Muscle of back (tissue), 11 donors: ENCODE data around the gene AIDA. TPM values are rescaled to one million over a fixed set of nuclear protein-coding genes. Genes with fewer than 3 reads are reported as not detected.
A peak's percentile ranks its signal among the peaks of the same experiment; 100 is the strongest.
"Not testable (repeated sequence)": the region's sequence is repeated elsewhere in the genome, so short reads cannot be mapped to it uniquely, and the experiment has no call there.

Source experiments
- DNase-seq, 3 donors: peaks; one replicate each; pipeline versions ENCODE4 v3.0.0 to v3.0.0-alpha.2; 2013
- polyA plus RNA-seq, 10 donors: library from polyadenylated mRNA; unstranded; fragments of 120-200 nt; gene quantifications; one replicate each; pipeline ENCODE4 v1.2.1, GENCODE V29; 2013; ENCODE audit not compliant: insufficient read length in 10 of 10

Gene AIDA
- polyA plus RNA-seq, 10 donors, result 58.6 to 72.0 (median 64.0) TPM

GRCh38 chr1:222716393-222716792 lies 4.1 kb upstream of the AIDA start:
- DNase-seq, result no peak

- DNase-seq, result peak; percentile 95 to 98 (median 96)
Measured at GRCh38 chr1:222713091-222713961, 1.0 kb upstream of the AIDA start.

DNA sequence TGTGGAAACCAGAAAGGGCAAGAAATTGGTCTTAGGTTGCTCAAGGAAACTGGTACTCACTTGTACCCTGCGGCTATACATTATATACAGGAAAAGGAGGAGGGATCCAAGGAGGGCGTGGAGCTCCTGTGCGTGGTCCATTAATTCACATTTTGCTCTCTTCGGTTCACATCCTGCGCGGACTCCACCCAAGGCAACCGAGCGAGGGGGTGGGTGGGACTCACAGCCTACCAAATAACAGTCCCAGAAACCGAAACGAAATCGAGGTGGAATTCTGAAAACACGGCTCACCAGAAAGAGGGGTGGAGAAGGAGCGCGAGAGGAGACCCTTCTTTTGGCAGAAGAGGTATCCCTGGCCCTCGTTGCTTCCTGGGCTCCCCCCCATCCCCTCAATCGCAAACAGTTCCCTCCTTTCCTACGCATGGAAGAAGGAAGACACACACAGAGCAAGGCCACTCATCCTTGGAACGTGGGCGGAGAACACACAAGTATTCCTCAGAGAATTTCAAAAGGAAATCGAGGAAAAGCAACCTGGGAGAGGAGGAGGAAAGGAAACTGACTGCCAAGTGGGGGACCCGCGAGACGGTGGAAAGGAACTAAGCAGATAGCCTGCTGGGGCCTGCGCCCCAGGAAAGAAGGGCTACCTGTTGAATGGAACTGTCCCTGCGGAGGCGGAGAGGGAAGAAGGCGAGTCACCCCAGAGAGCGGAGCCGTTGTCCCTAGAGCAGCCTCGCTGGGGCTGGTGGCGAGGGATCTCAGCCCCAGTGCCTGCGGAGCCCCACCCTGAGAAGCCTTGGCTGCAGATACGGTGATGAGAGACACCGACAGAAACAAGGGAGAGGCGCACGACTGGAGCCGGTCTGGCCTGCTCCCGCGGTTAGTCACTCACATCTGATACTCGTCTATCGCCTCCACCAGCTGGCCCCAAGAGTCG lies 705 bp downstream of the AIDA start:
- peak; percentile 38 to 83 (median 58) for DNase-seq

- no peak for DNase-seq
Measured at GRCh38 chr1:222709700-222710153, 2.6 kb downstream of the AIDA start.

- DNase-seq, result no peak
Measured at GRCh38 chr1:222706815-222707214, 5.5 kb downstream of the AIDA start.

GRCh38 chr1:222704260-222704659 lies 8.0 kb downstream of the AIDA start:
- DNase-seq, result no peak

DNA sequence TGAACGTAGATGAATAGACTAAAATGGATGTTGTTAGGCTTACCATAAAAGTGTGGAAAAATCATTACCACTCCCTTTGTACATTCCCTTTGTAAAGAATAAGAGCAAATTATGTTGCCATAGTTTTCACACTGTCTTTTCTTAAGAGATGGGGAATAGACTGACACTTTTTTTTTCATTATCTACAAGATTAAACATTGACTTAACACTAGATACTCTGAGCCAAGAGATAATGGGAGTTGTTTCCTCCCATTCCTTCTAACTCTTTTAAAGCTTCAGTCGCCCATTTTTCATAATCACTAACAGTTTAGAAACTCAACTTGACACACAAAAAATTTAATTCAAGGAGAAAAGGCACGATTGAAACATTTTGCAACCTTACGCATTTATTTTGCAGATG lies 10.1 kb downstream of the AIDA start:
- DNase-seq, result no peak

- DNase-seq, result peak in 2 of 3 donors; percentile 9 to 15
Measured at GRCh38 chr1:222697826-222698225, 14.5 kb downstream of the AIDA start.

DNA sequence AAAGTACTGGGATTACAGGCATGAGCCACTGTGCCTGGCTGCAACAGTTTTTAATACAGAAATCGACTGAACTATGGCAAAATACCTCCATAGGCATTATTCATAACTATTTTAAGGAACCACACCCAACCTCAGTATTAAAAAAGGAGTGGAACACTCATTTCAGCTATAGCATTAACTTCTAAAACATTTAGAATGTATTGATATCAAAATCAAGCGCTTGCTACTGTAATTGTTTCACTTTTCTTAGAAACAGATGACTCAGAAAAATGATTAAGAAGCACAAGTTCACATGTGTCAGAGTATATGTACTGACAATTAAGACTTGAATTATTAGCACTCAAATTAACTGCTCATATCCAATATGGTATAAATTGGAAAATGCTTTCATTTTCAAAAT lies 15.1 kb downstream of the AIDA start:
- DNase-seq, result no peak

GRCh38 chr1:222696741-222697140 lies 15.6 kb downstream of the AIDA start:
- DNase-seq, result no peak

GRCh38 chr1:222694927-222695326 lies 17.4 kb downstream of the AIDA start:
- no peak for DNase-seq

- no peak for DNase-seq
Measured at GRCh38 chr1:222691016-222691415, 21.3 kb downstream of the AIDA start.

- no peak for DNase-seq
Measured at GRCh38 chr1:222680080-222680479, 32.2 kb downstream of the AIDA start.

- DNase-seq, result no peak
Measured at GRCh38 chr1:222670110-222670509, 42.2 kb downstream of the AIDA start.

GRCh38 chr1:222669107-222669506 lies 43.2 kb downstream of the AIDA start:
- DNase-seq, result not testable (repeated sequence)

DNA sequence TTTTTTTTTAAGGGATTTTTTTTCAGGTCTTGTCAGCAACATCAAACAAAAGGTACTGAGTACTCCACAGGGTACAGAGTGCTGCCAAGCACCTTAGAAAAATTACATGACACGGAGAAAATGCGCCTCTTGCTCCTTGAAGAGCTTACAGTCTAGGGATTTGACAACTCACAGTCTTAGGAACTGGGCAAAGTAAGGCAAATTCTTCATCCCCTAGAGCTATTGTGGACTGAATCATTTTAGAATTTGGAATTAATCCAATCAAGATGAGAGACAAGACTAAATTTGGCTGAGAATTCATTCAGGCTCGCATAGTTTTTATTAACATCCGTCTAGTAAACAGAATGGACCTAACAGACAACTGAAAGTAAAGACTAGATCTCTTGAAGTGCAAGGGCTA lies 44.1 kb downstream of the AIDA start:
- not testable (repeated sequence) for DNase-seq

DNA sequence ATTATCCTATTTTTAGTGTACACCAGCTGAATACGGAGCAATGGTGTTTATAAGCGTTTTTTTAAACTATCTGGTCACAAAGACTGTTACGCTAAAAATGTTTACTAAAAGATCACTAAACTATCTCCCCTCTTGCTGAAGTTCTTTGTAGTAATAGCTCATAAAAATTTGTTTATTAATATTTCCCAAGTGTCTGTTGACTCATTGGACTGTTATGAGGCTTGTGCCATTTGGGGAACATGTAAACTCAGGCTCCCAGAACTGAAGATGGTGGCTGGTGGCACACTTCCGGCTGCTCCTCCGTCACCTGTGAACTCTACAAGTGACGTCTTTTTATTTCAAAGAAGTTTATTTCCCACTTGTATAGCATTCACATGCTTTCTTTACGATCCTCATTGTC lies 46.3 kb downstream of the AIDA start:
- no peak for DNase-seq

GRCh38 chr1:222663431-222663934 lies 48.8 kb downstream of the AIDA start:
- no peak for DNase-seq

DNA sequence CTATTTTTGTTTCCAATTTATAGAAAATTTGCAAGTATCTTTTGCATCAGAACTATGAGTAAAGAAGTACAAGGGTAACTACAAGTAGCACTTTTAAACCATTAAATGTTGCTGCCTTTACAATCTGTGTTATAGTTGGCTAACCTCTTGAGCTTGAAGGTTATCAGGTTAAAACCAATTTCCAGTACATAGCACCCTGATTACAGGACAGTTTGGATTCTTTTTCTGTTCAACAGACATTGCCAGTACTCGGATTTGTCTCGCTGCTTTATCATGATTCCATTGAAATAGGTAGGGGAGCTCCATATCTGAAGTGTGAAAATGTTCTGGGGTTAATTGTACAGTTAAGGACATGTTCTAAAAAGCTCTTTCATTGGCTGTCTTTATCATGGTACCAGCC lies 54.4 kb downstream of the AIDA start:
- DNase-seq, result no peak

- DNase-seq, result no peak
Measured at GRCh38 chr1:222656391-222657155, 55.7 kb downstream of the AIDA start.

DNA sequence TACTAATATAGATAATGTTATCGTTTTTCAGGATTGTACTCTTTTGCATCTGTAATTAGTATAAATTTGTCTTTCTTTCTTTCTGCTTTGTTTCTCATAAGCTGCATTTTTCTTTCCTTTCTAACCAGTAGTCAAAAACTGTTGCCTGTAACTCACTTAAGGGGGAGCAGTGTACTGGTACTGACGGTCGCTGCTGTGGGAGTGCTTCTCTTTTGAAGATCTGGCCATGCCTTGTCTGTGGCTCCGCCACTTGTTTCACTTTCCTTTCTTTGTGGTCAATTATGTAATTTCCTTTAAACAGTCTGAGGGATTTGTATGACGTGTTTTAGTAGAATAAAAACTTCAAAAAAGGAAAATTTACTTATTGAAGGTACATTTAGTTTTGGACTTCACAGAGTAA lies 57.4 kb downstream of the AIDA start:
- DNase-seq, result peak in 1 of 3 donors; percentile 15
